Stimulated activated CD4-positive, alpha-beta T cell treated with anti-CD3 and anti-CD28 coated beads, Interleukin-1b, Interleukin-23, amount 100 ng/mL, for 24 hours (primary cell): ENCODE data around the gene SLC2A11.
A peak's percentile ranks its signal among the peaks of the same experiment; 100 is the strongest.
"Not testable (repeated sequence)": the region's sequence is repeated elsewhere in the genome, so short reads cannot be mapped to it uniquely, and the experiment has no call there.

ENCODE experiments used
- DNase-seq, 4 experiments: peaks; one replicate each; pipeline ENCODE4 v3.0.0-alpha.2; 2020; ENCODE audit warnings: low read depth in 4 of 4, low spot score in 1 of 4

Gene SLC2A11

DNA sequence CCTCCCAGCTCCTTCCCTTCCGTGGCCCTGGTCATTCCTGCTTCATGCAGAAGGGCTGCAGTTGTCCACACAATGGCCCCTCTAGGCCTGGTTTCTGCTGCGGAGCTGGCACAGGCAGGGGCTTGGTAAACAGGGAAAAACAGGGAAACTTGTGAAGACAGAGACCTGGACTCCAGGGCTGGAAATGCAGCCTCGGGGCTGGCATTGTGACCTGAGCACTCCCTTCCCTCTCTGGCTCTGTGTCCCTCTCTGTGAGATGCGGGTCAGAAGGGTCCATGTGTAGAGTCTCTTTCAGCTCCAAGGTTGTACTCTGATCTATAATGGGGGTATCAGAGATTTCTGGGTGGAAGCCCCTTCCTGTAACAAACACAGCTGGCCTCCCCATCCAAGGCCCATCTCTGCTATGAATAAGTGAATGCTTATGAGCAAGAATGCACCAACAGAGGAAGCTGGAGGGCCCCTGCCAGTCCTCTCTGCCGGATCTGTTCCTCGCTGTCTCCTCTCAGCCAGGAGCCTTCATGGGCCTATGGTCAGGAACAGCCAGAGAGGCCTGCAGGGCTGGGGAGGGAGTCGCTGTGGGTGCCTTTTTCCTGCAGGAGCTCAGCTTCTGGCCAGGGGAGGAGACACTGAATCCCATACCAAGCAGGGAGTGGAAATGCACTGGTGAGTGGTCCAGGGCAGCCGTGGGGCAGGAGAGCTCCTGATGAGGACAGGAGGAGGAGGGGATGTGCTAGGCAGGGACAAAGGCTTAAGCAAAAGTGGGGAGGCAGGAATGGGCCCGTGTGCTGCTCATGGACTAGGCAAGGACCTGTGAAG, 12.2 kb upstream of the SLC2A11 start:
- no peak for DNase-seq

DNA sequence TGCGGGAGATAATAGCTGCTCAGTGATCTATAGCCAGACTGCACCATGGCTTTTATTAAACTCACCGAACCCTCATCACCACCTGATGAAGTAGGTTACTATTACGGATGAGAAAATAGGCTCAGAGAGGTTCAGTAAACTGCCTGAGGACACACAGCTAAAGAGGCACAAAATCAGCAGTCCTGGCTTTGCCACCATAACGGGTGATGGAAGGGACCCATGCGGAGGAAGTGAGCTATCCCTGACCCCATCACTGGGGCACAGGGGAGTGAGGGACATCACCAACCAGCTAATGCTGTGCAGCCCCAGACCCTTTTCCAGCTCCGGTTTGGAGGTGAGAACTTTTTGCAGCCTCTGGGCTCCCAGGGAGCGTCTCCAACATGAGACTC, 11.6 kb upstream of the SLC2A11 start:
- no peak for DNase-seq

- DNase-seq, result no peak
Observed at GRCh38 chr22:23847310-23847920, 10.3 kb upstream of the SLC2A11 start.

- no peak for DNase-seq
Observed at GRCh38 chr22:23847991-23848864, 9.4 kb upstream of the SLC2A11 start.

GRCh38 chr22:23849009-23850006, 8.4 kb upstream of the SLC2A11 start:
- peak; percentile 67 to 84 (median 79) for DNase-seq

DNA sequence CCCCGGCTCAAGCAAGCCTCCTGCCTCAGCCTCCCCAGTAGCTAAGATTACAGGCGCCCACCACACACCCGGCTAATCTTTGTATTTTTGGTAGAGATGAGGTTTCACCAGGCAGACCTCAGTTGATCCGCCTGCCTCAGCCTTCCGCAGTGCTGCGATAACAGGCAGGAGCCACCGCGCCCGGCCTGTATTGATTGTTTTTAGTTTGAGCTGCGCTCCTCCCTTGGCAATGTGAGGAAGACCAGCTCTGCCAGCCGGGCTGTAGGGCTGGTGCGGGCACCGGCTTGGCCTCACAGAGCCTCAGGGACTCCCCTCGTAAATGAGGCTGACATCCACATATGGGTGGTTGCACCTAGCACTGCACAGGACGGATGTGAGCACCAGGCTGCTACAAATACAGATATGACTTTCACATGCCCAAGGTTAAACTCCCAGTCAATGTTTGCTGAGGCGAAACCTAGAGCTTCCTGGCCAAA, 7.5 kb upstream of the SLC2A11 start:
- no peak for DNase-seq

DNA sequence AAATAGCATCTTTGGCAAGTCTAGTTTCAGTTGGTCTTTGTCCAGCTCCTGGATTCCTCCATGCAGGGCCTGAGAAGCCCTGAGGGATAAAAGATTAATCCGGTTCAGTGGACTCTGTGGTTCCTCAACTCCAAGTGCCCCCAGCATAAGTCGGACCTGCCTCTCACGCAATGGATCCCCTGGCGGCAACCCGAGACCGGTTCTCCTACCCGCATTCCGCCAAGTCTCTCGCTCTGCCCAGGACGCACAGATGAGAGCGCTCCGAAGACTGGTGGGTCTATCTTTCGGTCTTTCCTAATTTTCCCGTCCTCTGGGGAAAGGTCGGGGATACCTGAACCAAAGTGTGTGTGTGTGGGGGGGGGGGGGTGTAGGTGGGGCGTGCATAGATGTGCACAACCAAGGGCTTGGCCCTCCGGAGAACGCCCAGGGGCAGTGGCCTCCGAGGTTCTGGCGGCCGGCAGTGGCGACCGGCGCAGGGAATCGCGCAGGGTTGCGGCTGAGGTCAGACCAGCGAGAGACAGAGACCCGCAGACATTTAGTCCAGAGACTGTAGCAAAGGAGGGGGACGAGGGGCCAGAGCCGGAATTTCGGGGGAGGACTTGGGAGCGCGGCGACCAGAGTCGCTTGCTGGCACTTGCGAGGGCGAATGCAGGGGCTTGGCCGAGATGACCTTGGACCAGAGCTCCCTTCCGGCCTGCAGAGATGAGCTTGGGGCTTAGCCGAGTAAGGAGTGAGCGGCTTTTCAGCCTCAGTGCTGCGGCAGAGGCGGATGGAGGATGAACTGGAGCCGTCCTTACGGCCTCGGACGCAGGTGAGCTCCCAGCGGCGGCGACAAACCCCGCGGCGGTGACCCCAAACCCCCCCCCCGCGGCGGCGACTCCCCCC, 712 bp upstream of the SLC2A11 start:
- DNase-seq, result no peak

GRCh38 chr22:23858484-23858815, 775 bp downstream of the SLC2A11 start:
- DNase-seq, result no peak

GRCh38 chr22:23859201-23859600, 1.5 kb downstream of the SLC2A11 start:
- DNase-seq, result no peak

DNA sequence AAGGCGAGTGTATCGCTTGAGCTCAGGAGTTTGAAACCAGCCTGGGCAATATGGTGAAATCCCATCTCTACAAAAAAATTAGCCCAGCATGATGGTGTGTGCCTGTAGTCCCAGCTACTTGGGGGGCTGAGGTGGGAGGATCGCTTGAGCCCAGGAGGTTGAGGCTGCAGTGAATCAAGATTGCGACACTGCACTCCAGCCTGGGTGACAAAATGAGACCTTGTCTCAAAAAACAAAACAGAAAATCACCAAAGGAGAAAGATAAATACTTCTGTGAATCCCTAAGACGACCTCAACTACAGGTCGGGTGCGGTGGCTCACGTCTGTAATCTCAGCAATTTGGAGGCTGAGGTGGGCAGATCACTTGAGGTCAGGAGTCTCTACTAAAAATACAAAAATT, 2.5 kb downstream of the SLC2A11 start:
- DNase-seq, result not testable (repeated sequence)

- no peak for DNase-seq
Observed at GRCh38 chr22:23862103-23862502, 4.4 kb downstream of the SLC2A11 start.

GRCh38 chr22:23864499-23865154, 7.0 kb downstream of the SLC2A11 start:
- DNase-seq, result not testable (repeated sequence)

GRCh38 chr22:23868580-23868979, 10.9 kb downstream of the SLC2A11 start:
- DNase-seq, result no peak

DNA sequence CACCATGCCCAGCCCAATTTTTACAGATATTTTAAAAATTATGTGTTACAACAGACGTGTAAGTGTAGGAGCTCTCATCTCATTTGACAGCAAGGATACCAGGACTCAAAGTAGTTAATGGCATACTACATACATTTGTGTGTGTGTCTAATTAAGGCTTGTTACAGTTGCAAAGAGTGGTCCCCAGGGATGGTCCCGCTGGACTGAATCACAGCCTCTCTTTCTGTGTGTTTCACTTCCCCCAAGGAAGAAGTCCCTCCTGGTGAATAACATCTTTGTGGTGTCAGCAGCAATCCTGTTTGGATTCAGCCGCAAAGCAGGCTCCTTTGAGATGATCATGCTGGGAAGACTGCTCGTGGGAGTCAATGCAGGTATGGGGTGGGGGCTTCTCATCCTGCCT, 17.2 kb downstream of the SLC2A11 start:
- no peak for DNase-seq

DNA sequence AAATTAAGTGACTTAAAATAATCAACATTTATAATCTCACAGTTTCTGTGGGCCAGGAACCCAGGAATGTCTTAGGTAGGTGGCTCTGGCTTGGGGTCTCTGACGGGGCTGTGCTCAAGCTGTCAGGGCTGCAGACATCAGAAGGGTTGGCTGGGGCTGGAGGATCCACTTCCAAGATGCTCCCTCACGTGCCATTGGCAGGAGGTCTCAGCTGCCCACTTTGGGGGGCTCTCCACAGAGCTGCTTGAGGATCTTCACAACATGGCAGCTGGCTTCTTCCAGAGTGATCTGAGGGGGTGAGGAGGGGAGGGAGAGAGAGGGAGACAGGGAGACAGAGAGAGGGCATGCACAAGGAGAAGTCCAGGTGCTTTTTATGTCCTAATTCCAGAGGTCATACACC, 18.1 kb downstream of the SLC2A11 start:
- no peak for DNase-seq

DNA sequence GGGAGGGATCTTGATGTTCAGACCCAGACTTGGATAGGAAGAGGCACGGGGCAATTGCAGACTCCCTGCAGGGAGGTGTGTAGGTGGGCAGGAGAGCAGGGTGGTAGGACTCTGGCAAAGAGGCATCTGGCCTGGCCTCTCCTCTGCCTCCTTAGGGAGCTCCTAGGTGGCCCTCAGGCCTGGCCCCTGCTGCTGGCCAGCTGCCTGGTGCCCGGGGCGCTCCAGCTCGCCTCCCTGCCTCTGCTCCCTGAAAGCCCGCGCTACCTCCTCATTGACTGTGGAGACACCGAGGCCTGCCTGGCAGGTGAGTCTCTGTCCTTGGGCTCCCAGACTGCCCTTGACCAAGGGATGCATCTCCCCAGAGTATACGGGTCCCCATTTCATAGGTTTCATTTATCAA, 19.9 kb downstream of the SLC2A11 start:
- no peak for DNase-seq

- DNase-seq, result no peak
Observed at GRCh38 chr22:23878219-23878618, 20.5 kb downstream of the SLC2A11 start.

- no peak for DNase-seq
Observed at GRCh38 chr22:23882370-23882769, 24.7 kb downstream of the SLC2A11 start.

GRCh38 chr22:23883658-23884057, 26.0 kb downstream of the SLC2A11 start:
- no peak for DNase-seq
